ENCODE measurements around the gene UMAD1.

UMAD1 gene

DNA sequence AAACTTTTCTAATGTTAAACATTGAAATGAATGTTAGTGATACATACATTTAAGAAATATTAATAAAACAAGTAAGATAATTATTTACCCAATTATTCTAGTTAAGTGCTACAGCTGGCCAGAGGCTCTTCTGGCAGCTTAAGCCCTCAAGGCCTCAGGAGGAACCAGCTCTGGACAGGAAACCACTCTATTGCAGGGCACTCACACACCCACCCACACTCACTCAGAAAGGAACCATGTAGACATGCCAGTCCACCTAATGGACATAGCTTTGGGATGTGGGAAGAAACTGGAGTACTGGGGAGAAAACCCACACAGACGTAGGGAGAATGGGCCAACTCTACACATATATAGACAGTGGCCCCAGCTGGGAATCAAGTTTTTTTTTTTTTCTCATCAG, 28.2 kb downstream of the UMAD1 start:
- TF ChIP-seq SIN3A (IDR thresholded peaks at IDR 0.05; ENCODE audit: borderline replicate concordance, insufficient read depth, low read length): no peak
- TF ChIP-seq, protein P1, sequence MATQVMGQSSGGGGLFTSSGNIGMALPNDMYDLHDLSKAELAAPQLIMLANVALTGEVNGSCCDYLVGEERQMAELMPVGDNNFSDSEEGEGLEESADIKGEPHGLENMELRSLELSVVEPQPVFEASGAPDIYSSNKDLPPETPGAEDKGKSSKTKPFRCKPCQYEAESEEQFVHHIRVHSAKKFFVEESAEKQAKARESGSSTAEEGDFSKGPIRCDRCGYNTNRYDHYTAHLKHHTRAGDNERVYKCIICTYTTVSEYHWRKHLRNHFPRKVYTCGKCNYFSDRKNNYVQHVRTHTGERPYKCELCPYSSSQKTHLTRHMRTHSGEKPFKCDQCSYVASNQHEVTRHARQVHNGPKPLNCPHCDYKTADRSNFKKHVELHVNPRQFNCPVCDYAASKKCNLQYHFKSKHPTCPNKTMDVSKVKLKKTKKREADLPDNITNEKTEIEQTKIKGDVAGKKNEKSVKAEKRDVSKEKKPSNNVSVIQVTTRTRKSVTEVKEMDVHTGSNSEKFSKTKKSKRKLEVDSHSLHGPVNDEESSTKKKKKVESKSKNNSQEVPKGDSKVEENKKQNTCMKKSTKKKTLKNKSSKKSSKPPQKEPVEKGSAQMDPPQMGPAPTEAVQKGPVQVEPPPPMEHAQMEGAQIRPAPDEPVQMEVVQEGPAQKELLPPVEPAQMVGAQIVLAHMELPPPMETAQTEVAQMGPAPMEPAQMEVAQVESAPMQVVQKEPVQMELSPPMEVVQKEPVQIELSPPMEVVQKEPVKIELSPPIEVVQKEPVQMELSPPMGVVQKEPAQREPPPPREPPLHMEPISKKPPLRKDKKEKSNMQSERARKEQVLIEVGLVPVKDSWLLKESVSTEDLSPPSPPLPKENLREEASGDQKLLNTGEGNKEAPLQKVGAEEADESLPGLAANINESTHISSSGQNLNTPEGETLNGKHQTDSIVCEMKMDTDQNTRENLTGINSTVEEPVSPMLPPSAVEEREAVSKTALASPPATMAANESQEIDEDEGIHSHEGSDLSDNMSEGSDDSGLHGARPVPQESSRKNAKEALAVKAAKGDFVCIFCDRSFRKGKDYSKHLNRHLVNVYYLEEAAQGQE (IDR thresholded peaks at IDR 0.05; ENCODE audit: insufficient read depth in 1 of 2, low read depth in 2 of 2, low read length in 2 of 2): no peak
- no peak for TF ChIP-seq TAF1 (IDR thresholded peaks at IDR 0.05; ENCODE audit: borderline replicate concordance, insufficient read depth, low read length)
- TF ChIP-seq POLR2AphosphoS5 (IDR thresholded peaks at IDR 0.05; ENCODE audit: low read depth, low read length): no peak
- TF ChIP-seq FOXP2 (optimal IDR thresholded peaks at IDR 0.05; ENCODE audit: borderline replicate concordance, extremely low read depth, extremely low read length, insufficient read depth): no peak

DNA sequence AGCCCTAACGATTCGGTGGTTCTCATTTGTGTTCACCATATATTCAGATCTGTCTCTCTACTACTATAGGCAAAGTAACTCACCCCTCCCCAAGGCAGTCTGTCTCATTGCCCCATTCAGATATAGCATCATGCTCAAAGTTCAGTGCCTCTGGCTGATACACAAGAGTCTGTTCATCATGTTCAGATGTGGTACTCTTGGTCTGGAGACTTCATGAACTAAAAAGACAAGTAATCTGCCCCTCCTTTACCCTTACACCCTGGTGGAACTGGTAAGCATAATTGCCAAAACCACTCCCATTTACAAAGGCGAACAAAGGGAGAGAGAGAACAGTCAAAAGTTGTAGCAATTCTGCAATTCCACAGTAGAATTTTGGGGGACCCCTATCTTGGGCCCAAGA, 29.9 kb downstream of the UMAD1 start:
- TF ChIP-seq FOXP2 (optimal IDR thresholded peaks at IDR 0.05; ENCODE audit: borderline replicate concordance, extremely low read depth, extremely low read length, insufficient read depth) (no peak), TAF1 (IDR thresholded peaks at IDR 0.05; ENCODE audit: borderline replicate concordance, insufficient read depth, low read length) (no peak), SIN3A (IDR thresholded peaks at IDR 0.05; ENCODE audit: borderline replicate concordance, insufficient read depth, low read length) (no peak), POLR2AphosphoS5 (IDR thresholded peaks at IDR 0.05; ENCODE audit: low read depth, low read length) (no peak)
- TF ChIP-seq, protein P1 (IDR thresholded peaks at IDR 0.05; ENCODE audit: insufficient read depth in 1 of 2, low read depth in 2 of 2, low read length in 2 of 2): no peak

DNA sequence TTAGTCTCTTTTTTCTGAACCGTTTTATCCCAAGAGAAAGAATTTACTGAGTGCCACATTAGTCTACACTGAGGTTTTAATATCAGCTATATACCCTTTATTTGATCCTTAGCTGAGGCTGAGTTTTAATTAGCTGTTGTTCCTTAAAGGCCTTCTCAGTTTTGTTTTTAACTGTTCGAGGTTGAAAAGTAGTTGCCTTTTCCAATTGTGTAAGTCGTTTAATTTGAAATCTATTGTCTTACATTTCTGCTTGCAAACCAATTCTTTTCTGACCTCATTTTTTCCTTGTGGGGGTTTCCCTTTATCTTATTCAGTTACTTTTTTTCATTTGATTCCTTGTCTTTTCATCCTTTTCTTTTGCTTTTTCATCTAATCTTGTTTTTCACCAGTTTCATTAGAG, 30.8 kb downstream of the UMAD1 start:
- TF ChIP-seq SIN3A (IDR thresholded peaks at IDR 0.05; ENCODE audit: borderline replicate concordance, insufficient read depth, low read length) (no peak), TAF1 (IDR thresholded peaks at IDR 0.05; ENCODE audit: borderline replicate concordance, insufficient read depth, low read length) (no peak), FOXP2 (optimal IDR thresholded peaks at IDR 0.05; ENCODE audit: borderline replicate concordance, extremely low read depth, extremely low read length, insufficient read depth) (no peak), POLR2AphosphoS5 (IDR thresholded peaks at IDR 0.05; ENCODE audit: low read depth, low read length) (no peak)
- TF ChIP-seq, protein P1 (IDR thresholded peaks at IDR 0.05; ENCODE audit: insufficient read depth in 1 of 2, low read depth in 2 of 2, low read length in 2 of 2): no peak

DNA sequence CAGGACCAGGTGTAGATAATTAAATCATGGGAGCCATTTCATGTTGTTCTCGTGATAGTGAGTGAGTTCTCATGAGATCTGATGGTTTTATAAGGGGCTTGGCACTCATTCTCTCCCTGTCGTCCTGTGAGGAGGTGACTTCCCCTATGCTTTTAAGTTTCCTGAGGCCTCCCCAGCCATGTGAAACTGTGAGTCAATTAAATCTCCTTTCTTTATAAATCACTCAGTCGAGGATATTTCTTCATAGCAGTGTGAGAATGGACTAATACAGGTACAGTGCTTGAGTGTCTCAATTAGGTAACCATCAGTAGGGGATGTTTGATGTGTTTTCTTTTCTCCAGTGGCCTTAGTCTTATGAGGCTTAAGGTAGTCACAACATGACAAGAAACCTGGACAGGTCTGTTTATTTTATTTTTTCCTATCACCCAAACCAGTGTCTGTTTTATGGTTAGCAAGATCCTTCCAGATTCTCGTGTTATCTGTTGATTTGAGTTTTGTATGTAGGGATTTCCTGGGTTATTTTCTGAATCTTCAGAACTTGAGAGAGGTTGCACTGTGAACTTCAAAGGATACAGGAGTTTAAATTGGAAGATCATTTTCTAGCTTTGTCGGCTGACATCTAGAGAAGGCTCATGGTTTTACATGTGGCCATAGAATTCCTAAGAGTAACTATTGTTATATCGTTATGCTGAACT, 32.1 kb downstream of the UMAD1 start:
- TF ChIP-seq TAF1 (IDR thresholded peaks at IDR 0.05; ENCODE audit: borderline replicate concordance, insufficient read depth, low read length) (no peak), FOXP2 (optimal IDR thresholded peaks at IDR 0.05; ENCODE audit: borderline replicate concordance, extremely low read depth, extremely low read length, insufficient read depth) (no peak), SIN3A (IDR thresholded peaks at IDR 0.05; ENCODE audit: borderline replicate concordance, insufficient read depth, low read length) (no peak), POLR2AphosphoS5 (IDR thresholded peaks at IDR 0.05; ENCODE audit: low read depth, low read length) (no peak)
- TF ChIP-seq, protein P1 (IDR thresholded peaks at IDR 0.05; ENCODE audit: insufficient read depth in 1 of 2, low read depth in 2 of 2, low read length in 2 of 2): no peak
